ENCODE measurements around the gene FNBP1. TPM values are rescaled to one million over a fixed set of nuclear protein-coding genes. Genes with fewer than 3 reads are reported as not detected.
A peak's percentile ranks its signal among the peaks of the same experiment; 100 is the strongest.

The FNBP1 gene
- total and polyA plus RNA-seq, 2 of the 13 experiments (the other 11 are each of a cell fraction or from before 2014, with no cell fraction given): 5.4 to 19.5 TPM

DNA sequence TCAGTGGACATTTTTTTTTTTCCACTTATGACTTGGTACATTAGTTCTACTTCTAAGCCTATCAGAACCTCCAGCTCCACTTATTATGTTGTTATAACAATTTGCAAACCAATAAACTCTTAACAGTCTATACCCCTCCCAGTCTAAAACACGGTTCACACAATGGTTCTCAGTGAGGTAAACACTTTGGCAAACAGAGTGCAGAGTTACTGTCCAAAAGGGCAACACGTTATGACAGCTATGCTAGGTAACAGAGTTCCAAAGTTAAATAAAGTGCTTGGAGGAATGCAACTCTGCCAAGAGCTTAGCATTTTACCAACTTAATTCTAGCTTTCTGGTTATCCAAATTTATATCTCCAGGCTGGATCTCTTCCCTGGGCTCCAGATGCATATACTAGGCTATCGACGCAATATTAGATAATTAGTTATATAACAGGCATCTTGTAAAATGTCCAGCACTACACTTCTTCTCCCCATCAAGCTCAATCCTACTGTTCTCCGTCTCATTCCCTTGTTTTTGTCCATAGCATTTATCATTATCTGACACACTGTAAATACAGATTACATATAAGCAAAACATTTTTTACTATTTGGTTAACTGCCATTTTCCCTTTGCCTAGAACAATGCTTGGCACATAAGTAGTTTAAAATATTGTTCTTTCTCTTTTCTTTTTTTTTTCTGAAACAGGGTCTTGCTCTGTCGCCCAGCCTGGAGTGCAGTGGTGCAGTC is 14.3 kb downstream of the FNBP1 start (continued):
- TF ChIP-seq MEF2D (CRISPR knock-in tag; IDR thresholded peaks at IDR 0.05) (no peak), POLR2A (IDR thresholded peaks at IDR 0.05; ENCODE audit: insufficient read depth in 1 of 2, low read depth in 2 of 2, low read length in 2 of 2) (no peak), ZNF670 (CRISPR knock-in tag; IDR thresholded peaks at IDR 0.05; ENCODE audit: borderline replicate concordance) (no peak), SIX4 (CRISPR knock-in tag; IDR thresholded peaks at IDR 0.05) (0 out of 2 replicates have a peak, but pooled peaks have one; percentile 21), THAP11 (CRISPR knock-in tag; IDR thresholded peaks at IDR 0.05) (peak; percentile 48; the same call in 1 of the 2 replicates), GATAD2A (CRISPR knock-in tag; IDR thresholded peaks at IDR 0.05) (peak; percentile 54), EP300 (IDR thresholded peaks at IDR 0.05; ENCODE audit: low read depth in 2 of 2, low read length in 2 of 2) (peak in 1 of 2 experiments; percentile 62; a peak in 1 of 4 replicates), EP300 (CRISPR knock-in tag; IDR thresholded peaks at IDR 0.05; ENCODE audit: borderline replicate concordance) (no peak), ZNF879 (CRISPR knock-in tag; IDR thresholded peaks at IDR 0.05) (no peak), ZNF614 (CRISPR knock-in tag; IDR thresholded peaks at IDR 0.05; ENCODE audit: borderline replicate concordance) (peak; percentile 64; the same call in 1 of the 2 replicates), MED1 (CRISPR knock-in tag; IDR thresholded peaks at IDR 0.05) (no peak), SRSF4 (IDR thresholded peaks at IDR 0.05; ENCODE audit: low read depth, low read length, poor library complexity, severe bottlenecking) (no peak), SIX1 (CRISPR knock-in tag; IDR thresholded peaks at IDR 0.05; ENCODE audit: borderline replicate concordance) (no peak)
- TF ChIP-seq, protein P1, sequence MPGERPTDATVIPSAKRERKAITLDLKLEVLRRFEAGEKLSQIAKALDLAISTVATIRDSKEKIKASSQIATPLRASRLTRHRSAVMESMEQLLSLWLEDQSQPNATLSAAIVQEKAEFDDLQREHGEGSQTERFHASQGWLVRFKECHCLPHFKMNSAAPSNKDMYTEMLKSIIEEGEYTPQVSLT (CRISPR knock-in tag; IDR thresholded peaks at IDR 0.05; ENCODE audit: borderline replicate concordance, low read depth): no peak
- TF ChIP-seq, protein P2, sequence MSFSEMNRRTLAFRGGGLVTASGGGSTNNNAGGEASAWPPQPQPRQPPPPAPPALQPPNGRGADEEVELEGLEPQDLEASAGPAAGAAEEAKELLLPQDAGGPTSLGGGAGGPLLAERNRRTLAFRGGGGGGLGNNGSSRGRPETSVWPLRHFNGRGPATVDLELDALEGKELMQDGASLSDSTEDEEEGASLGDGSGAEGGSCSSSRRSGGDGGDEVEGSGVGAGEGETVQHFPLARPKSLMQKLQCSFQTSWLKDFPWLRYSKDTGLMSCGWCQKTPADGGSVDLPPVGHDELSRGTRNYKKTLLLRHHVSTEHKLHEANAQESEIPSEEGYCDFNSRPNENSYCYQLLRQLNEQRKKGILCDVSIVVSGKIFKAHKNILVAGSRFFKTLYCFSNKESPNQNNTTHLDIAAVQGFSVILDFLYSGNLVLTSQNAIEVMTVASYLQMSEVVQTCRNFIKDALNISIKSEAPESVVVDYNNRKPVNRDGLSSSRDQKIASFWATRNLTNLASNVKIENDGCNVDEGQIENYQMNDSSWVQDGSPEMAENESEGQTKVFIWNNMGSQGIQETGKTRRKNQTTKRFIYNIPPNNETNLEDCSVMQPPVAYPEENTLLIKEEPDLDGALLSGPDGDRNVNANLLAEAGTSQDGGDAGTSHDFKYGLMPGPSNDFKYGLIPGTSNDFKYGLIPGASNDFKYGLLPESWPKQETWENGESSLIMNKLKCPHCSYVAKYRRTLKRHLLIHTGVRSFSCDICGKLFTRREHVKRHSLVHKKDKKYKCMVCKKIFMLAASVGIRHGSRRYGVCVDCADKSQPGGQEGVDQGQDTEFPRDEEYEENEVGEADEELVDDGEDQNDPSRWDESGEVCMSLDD (CRISPR knock-in tag; IDR thresholded peaks at IDR 0.05; ENCODE audit: borderline replicate concordance): no peak
- TF ChIP-seq, protein P3, sequence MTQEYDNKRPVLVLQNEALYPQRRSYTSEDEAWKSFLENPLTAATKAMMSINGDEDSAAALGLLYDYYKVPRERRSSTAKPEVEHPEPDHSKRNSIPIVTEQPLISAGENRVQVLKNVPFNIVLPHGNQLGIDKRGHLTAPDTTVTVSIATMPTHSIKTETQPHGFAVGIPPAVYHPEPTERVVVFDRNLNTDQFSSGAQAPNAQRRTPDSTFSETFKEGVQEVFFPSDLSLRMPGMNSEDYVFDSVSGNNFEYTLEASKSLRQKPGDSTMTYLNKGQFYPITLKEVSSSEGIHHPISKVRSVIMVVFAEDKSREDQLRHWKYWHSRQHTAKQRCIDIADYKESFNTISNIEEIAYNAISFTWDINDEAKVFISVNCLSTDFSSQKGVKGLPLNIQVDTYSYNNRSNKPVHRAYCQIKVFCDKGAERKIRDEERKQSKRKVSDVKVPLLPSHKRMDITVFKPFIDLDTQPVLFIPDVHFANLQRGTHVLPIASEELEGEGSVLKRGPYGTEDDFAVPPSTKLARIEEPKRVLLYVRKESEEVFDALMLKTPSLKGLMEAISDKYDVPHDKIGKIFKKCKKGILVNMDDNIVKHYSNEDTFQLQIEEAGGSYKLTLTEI (CRISPR knock-in tag; conservative IDR thresholded peaks at IDR 0.05): no peak
- TF ChIP-seq, protein P4, sequence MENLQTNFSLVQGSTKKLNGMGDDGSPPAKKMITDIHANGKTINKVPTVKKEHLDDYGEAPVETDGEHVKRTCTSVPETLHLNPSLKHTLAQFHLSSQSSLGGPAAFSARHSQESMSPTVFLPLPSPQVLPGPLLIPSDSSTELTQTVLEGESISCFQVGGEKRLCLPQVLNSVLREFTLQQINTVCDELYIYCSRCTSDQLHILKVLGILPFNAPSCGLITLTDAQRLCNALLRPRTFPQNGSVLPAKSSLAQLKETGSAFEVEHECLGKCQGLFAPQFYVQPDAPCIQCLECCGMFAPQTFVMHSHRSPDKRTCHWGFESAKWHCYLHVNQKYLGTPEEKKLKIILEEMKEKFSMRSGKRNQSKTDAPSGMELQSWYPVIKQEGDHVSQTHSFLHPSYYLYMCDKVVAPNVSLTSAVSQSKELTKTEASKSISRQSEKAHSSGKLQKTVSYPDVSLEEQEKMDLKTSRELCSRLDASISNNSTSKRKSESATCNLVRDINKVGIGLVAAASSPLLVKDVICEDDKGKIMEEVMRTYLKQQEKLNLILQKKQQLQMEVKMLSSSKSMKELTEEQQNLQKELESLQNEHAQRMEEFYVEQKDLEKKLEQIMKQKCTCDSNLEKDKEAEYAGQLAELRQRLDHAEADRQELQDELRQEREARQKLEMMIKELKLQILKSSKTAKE (CRISPR knock-in tag; IDR thresholded peaks at IDR 0.05; ENCODE audit: borderline replicate concordance): no peak
- TF ChIP-seq, protein P5, sequence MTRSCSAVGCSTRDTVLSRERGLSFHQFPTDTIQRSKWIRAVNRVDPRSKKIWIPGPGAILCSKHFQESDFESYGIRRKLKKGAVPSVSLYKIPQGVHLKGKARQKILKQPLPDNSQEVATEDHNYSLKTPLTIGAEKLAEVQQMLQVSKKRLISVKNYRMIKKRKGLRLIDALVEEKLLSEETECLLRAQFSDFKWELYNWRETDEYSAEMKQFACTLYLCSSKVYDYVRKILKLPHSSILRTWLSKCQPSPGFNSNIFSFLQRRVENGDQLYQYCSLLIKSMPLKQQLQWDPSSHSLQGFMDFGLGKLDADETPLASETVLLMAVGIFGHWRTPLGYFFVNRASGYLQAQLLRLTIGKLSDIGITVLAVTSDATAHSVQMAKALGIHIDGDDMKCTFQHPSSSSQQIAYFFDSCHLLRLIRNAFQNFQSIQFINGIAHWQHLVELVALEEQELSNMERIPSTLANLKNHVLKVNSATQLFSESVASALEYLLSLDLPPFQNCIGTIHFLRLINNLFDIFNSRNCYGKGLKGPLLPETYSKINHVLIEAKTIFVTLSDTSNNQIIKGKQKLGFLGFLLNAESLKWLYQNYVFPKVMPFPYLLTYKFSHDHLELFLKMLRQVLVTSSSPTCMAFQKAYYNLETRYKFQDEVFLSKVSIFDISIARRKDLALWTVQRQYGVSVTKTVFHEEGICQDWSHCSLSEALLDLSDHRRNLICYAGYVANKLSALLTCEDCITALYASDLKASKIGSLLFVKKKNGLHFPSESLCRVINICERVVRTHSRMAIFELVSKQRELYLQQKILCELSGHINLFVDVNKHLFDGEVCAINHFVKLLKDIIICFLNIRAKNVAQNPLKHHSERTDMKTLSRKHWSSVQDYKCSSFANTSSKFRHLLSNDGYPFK (CRISPR knock-in tag; IDR thresholded peaks at IDR 0.05; ENCODE audit: borderline replicate concordance): no peak
